HuH-7 (cell line): ENCODE measurements around the gene BCAS3.

Experiments used
- DNase-seq: peaks from one replicate; pipeline ENCODE4 v3.0.0; 2011; ENCODE audit warnings: low spot score

BCAS3 gene

DNA sequence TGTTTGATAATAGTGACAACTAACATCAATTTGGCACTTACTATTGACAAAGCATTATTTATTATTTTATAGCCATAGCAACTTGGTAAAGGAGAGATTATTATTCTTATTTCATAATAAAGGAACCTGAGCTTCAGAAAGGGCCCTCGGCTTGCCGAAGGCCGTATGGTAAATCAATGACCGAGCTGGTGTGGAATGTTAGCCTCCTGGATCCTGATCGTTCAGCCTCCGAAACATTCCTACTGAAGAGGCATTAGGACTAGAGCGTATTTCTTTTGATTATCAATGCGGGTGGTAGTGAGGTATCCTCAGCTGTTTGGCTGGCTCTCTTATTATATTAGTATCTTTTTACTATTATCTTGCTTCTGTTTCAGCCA lies 522.7 kb downstream of the BCAS3 start:
- DNase-seq, result no peak

DNA sequence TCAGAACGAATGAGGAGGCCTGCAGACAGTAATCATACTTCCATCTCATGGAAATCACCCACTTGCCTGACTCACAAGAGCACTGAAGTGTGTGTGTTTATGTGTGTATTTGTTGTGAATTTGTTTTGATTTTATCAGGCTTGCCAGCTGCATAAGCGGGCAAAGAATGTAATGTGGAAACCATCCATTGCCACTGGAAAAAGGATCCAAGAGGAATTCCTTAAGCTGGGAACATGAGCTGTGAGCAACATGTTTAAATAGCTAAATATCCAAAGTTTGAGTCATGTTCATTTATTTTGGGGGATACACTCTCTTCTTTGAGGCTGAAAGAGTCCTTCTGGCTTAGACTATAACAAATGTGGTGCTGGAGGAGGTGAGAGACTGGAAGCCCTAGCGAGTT lies 523.6 kb downstream of the BCAS3 start:
- no peak for DNase-seq

DNA sequence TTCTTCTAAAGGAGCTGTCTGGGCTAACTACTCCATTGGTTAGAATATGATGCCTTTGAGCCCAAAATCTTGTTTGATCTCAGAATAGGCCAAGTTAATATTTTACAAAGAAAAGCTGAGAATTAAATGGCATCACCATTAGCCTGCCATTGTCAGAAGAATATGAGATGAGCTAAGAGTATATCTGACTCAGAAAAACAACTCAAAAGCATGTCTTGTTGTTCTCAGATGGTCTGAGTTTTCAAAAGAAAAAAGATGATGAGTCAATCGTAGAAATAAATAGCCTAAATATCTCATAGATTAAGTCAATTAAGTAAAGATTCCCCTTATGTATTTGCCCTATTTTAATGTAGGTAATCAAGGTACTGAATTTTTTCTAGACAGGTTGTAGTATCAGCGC lies 524.9 kb downstream of the BCAS3 start:
- DNase-seq, result no peak

- DNase-seq, result no peak
Observed at GRCh38 chr17:61203671-61204131, 526.0 kb downstream of the BCAS3 start.

DNA sequence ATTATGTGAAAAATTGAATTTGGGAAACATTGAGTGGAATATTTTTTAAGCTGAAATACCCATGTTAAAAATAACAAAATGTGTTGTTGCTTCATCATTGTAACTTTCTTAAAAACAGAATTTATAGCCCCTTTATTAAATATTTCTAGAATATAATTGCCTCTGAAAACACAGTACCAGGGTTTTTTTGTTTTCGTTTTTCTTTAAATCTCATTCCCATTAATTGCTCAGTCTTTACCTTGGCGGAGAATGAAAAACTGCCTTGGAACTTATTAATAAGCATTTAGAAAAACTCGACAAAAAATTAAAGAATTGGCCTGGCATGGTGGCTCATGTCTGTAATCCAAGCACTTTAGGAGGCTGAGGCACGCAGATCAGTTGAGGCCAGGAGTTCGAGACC lies 526.8 kb downstream of the BCAS3 start:
- DNase-seq, result no peak

DNA sequence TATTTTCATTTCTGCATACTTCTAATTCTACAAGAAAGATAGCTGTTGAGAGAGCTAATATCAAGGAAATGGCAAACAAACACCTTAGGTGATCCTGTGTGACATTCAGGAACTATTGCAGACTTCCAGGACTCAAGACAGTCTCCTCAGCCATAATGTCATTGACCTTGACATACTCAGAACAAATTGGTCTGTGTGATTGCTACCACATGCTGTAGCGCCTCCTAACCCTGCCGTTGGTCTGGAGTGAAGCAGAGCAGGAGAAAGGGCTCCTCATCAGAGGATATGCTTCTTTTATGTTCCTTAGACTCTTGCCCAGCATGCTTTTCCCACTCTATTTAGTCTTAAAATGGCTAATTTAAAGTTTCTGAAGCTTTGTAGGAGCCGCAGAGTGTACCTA lies 527.8 kb downstream of the BCAS3 start:
- DNase-seq, result no peak

DNA sequence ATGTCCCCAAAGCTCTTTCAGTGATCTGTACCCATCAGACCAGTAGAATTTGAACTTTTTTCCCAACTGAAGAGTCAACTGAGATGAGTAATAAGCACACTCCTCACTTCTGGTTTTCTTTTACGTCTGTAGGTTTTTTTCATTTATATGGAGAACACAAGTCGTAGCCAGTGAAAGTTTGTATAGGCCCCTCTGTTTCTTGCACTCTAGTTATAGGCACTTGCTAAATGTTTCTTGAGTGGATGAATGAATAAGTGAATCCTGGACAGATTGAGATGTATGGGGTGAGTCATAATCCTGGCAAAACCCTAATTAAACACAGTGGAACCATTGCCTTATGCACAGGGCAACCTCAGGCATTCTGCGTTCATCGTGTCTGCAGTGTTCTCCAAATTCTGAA lies 528.3 kb downstream of the BCAS3 start:
- no peak for DNase-seq

GRCh38 chr17:61206922-61207321 lies 529.3 kb downstream of the BCAS3 start:
- no peak for DNase-seq

DNA sequence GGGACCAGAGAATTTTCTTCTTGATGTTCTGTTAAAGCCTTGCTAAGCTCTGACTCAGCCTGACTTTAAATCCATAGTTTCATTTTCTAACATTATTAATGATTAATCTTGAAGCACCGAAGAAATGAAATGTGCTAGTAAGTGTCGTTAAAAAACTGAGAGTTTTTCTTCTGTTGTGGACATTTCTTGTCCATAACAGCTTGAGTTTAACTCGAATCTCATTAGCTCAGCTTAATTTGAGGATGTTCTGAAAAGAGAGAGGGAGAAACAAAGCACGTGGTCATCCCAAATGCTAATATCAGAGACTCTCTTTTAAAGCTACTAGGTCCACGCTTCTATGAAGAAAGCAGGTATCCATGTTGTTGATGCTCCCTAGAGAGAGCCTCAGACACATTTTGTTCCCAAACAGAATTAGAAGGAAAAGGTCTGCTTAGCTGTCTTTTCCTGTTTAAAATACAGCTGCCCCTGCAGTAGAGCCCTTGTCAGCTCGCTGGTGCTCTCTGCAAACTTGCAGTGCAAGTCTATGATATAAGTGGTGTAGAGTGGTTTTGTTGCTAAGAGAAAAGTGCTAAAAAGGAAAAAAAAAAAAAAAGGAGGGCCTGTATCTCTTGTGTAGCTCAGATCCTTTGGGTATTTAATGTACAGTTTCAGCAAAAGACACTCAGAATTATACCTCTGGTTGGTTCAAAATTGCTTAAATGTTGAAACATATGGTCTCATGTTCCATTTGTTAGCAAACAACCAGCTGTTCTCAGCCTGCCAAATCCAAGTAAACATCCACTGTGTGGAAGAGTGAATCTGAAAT lies 530.9 kb downstream of the BCAS3 start:
- DNase-seq, result no peak

DNA sequence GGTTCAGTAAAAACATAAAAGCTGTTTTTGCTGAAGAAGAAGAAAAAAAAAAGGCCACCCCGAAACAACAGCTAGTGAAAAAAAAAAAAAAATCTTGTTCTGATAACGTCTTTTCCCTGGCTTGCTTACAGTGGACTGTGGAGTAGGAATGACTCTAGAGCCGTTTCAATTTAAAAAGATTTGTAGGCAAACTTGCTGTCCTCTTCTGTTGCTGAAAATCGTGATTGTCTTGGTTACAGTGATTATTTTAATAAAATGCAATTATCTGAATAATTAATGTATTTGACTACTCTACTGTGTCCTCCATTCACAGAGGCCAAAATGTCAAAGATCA lies 531.4 kb downstream of the BCAS3 start:
- DNase-seq, result no peak

DNA sequence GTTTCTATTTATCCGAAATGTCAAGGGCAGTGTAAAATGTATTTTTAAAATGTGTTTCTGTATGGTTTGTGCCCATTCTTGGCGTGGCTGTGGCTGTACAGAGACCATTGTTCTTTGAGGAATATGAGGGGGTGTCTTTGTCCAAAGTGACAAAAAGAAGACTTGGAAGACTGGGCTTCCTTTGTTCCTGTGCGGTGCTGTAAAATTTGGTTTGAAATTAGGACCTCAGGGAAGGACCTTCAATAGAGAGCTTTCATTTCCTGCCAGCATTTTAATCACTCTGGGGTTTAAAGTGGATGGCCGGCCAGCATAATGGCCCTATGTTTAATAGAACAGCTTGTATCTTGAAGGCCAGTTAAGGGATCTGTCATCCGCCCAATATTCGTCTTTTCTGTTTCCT lies 531.9 kb downstream of the BCAS3 start:
- no peak for DNase-seq

DNA sequence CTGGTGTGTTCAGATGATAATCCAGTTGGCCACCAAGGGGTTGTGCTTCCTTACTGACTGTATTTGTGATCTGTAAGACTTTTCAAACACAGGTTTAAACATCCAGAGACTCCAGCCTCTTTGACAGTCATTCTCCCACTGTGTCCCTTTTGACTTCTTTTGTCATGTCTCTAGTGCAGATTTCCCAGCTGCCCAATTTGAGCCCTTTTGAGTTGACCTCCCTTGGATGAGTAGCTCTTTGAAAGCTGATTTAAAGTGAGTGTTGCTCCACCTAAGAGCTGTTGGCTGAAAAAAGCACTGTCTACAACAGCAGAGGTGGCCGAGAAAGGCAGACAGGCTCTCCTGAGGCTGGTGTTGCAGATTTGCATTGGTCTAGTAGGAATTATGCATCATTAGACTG lies 533.6 kb downstream of the BCAS3 start:
- no peak for DNase-seq

GRCh38 chr17:61212655-61213054 lies 535.0 kb downstream of the BCAS3 start:
- DNase-seq, result no peak

- DNase-seq, result no peak
Observed at GRCh38 chr17:61214753-61215152, 537.1 kb downstream of the BCAS3 start.

DNA sequence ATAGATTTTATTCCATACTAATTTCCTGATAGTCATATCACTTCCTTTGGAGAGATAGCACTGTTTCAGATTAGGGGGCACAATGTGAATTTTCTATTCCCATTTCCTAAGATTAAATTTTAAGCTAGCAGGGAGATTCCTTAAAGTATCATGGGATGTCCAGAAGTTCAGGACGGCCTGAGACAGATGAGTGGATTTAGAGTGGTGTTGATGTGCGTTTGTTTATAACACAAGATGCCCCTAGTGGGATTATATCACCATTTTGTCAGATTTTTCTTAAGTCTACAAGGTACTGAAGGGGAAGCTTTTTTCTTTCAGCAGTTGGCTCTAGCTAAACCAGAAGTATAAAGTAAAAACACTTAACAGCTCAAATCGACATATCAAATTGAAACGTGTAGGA lies 538.4 kb downstream of the BCAS3 start:
- DNase-seq, result no peak

- no peak for DNase-seq
Observed at GRCh38 chr17:61217878-61218437, 540.3 kb downstream of the BCAS3 start.

GRCh38 chr17:61218438-61218837 lies 540.8 kb downstream of the BCAS3 start:
- DNase-seq, result no peak

DNA sequence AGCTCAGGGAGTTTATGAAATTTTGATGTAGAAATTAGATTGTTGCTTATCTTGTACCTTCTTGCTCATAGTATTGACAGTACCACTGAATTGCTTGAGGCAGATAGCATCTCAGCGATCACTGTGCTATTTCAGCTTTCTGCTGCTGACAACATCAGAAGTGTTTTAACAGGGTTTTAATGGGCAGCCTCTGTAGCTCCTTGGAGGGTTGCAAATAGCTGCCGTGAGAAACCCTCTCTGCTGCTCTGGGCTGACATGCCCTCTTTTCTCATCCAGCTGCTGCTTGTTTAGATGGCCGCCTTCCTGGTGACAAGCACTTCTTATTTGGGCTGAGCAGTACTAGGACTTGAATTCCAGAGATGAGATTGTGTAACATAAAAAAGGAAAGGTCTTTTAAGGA lies 541.8 kb downstream of the BCAS3 start:
- DNase-seq, result no peak

- DNase-seq, result no peak
Observed at GRCh38 chr17:61221181-61221580, 543.5 kb downstream of the BCAS3 start.

GRCh38 chr17:61221597-61222471 lies 544.2 kb downstream of the BCAS3 start:
- no peak for DNase-seq

DNA sequence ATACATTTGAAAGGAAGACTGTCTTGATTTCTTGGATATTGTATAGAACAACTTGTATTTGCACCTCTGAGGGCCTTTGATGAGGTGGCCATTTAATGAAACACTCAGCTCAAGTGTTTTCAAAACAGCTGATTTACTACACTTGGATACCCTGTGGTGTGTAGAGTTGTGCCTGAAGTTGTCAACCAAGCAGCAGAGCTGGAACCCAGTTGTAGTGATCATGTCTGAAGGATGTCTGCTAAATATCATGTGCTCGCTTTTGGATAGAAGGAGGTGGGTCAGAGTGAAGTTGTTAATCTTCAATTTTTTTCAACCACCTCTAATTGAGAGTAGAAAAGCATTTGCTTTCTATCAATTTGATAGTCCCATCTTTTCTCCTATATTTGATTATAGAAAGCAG lies 546.1 kb downstream of the BCAS3 start:
- DNase-seq, result no peak

DNA sequence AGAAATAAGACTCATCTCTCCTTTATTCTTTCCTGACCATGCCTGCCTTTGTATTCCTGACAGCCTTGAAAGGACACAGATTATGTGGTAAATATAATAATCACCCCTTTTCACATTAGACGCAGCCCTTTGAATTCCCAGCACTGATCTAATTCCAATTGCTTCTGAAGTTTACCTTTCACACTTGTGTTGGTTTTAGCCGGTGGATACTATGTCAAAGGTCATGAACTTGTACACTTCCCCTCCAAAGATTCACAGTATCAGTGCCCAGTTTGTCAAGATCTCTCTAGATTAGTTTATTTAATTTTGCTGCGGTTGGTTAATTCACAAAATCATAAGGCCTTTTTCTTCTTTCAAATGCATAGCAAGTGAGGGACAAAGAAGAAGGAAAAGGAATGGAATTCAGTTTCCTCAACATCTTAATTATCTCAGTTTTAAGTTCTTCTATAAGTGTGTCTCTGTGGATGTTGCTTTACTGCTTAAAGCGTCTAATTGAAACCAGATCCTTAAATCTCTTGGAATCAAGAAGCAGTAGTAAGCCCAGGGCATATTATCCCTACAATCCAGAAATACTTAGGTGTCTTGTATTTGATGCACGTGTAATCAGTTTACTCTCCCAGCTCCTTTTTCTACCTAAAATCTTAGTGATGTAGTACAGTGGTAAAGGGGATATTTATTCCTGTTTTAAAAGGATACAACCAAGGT lies 547.7 kb downstream of the BCAS3 start:
- no peak for DNase-seq

DNA sequence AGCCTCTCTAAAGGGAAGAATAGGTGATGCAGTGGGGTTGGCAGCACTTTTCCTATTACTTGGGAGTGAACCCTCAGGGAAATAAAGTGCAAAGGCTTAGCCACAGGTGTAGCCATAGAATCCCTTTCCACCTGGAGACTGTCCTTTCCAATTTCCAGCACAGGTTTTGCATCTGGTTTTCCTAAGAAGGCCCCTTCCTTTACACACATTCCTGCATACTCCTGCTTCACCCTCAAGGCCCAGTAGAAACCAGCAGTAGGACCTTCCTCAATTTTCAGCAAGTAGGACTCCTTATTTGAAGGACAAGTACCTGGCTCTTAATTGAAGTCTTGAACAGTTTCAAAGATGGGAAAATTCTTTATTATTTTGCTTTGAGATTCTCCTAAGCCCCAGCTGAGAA lies 550.2 kb downstream of the BCAS3 start:
- no peak for DNase-seq
